ENCODE data around the gene OR2T2. TPM values are rescaled to one million over a fixed set of nuclear protein-coding genes. Genes with fewer than 3 reads are reported as not detected.
"Not testable (repeated sequence)": the region's sequence is repeated elsewhere in the genome, so short reads cannot be mapped to it uniquely, and the experiment has no call there.

Gene OR2T2
- total RNA-seq, 1 donor from 2014 or later, result not detected

DNA sequence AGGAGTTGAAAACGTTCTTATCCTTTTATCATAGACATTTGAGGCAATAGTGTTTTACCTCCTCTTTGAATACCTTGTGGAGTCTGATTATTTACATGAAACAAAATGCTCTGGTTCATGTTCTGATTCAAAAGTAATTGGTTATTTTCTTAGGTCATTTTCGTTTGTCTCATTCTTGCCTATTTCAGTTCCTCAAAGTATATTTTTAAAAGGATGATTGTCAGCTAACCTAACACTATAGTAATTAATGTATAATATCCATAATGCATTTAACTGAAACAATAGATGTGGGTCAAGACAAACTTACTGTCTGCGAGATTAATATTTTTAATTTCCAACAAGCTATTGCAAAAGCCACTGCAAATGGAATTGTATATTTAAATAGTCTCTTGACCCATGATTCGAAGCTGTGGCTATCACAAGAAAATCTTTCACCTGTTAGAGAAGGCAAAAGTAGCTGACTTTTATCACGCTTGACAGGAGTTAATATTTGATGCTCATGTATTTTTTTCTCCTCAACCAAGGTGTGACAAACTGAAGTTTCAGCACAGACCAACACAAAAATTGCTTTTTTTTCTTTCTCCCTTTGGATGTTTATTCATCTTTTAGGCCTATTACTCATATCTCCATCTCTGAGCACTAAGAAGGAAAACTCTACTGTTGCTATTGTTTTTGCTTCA, 5.2 kb downstream of the OR2T2 start:
- not testable (repeated sequence) for DNase-seq

DNA sequence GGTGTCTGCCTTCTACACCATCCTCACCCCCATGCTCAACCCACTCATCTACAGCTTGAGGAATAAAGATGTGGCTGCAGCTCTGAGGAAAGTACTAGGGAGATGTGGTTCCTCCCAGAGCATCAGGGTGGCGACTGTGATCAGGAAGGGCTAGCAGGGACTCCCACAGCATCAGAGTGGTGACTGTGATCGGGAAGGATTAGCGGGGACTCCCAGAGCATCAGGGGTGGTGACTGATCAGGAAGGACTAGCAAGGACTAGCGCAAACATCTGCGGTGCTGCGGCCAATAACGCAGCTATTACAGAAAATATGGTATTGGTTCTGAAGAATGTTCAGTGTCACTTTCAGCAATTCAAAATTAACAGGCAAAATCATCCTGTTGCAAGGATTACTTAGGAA, 8.2 kb downstream of the OR2T2 start:
- not testable (repeated sequence) for DNase-seq

- not testable (repeated sequence) for DNase-seq
Observed at GRCh38 chr1:248455045-248455444, 9.6 kb downstream of the OR2T2 start.

DNA sequence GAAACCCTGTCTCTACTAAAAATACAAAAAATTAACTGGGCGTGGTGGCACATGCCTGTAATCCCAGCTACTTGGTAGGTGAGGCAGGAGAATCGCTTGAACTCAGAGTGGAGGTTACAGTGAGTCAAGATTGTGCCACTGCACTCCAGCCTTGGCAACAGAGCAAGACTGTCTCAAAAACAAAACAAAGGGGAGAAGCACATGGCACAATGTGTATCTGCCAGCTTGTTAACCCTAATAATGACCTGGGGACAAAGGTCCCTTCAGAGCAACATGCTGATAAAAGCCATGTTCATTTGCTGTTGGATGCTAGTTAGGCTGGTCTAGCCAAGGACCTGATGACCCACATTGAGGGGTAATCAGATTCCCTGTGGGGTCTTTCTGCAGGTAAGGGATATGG, 11.2 kb downstream of the OR2T2 start:
- DNase-seq, result not testable (repeated sequence)

GRCh38 chr1:248459117-248459516, 13.7 kb downstream of the OR2T2 start:
- not testable (repeated sequence) for DNase-seq

GRCh38 chr1:248471154-248471553, 25.7 kb downstream of the OR2T2 start:
- no peak for DNase-seq

GRCh38 chr1:248472111-248472510, 26.7 kb downstream of the OR2T2 start:
- DNase-seq, result not testable (repeated sequence)

DNA sequence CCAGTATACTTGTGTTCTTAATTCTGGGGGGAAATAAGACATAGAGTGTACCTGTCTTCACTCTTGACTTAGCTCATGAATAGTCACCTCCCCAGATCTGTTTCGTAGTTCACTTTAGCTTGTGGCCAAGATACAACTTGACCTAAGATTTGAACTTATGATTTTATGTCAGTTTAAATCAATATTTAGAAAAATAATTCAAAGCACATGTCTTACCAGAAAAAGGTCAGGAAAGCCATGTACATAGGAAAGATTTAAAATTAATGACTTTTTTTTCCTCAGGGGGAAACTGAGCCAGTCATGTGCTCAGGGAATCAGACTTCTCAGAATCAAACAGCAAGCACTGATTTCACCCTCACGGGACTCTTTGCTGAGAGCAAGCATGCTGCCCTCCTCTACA, 27.6 kb downstream of the OR2T2 start, which contains the start of gene OR2T3:
TSS of gene OR2T3 (plus strand) at position 301 of the 400 bp plus-strand sequence. CDS start at position 301, 0 bp downstream.
- DNase-seq, result not testable (repeated sequence)

- not testable (repeated sequence) for DNase-seq
Observed at GRCh38 chr1:248475660-248476059, 30.2 kb downstream of the OR2T2 start.

GRCh38 chr1:248481686-248482579, 36.5 kb downstream of the OR2T2 start:
- not testable (repeated sequence) for DNase-seq

DNA sequence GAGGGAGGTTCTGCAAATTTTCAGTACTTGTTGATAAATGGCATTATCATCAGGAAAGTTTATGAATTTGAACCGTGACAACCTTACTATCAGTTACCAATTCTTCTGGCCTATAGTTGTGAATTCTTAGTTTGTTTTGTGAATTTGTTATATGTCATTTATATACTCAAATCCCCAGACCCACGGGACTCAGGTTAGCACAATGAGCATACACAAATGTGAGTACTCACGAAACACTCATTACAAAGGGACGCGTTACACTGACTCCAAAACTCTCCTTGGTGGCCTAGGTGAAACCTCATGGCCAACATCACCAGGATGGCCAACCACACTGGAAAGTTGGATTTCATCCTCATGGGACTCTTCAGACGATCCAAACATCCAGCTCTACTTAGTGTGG, 42.9 kb downstream of the OR2T2 start, which contains the start of gene OR2T5:
TSS of gene OR2T5 (plus strand) at position 301 of the 400 bp plus-strand sequence. CDS start at position 301, 0 bp downstream.
- not testable (repeated sequence) for DNase-seq

- not testable (repeated sequence) for DNase-seq
Observed at GRCh38 chr1:248496661-248497060, 51.2 kb downstream of the OR2T2 start.

DNA sequence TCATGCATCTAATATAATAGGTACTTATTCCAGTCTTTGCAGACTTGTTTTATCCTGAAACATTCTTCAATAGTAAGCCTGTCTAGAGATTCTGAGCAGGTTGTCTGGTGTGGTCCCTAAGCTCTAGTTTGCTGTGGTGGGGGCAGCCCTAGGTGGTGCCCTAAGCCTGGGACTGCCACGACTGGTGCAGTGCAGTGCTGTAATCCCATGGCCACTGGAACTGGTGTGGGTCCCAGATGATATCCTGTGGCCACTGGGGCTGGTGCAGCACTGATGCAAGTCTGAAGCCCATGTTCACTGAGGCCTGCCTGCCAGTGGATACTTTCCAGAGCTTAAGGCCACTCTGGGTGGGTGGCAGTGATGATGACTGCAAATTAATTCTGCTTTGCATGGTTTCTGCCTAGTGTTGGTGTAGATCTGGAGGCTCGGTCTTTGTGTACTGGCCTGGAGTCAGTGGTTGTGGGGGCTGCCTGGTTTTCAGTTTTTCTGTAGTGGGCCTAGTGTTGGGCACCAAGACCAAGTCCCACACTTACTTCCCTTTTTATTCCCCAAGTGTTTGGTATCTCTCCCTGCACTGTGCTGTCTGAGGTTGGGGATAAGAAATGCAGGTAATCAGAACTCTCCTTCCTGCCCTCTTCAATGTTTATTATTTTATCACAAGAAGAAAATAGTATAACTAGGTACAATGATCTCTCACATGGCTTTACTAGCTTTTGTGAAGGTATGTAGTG, 55.0 kb downstream of the OR2T2 start:
- DNase-seq, result not testable (repeated sequence)

Other genes with a start within 250 kb of the OR2T2 start
- not detected in 2 replicates for gene OR2M3, start 248.4 kb upstream of the OR2T2 start, total RNA-seq
- not detected in 2 replicates for gene OR2M4, start 214.2 kb upstream of the OR2T2 start, total RNA-seq
- not detected in 2 replicates for gene OR2T33, start 167.7 kb upstream of the OR2T2 start, total RNA-seq
- not detected in 2 replicates for gene OR2T12, start 142.2 kb upstream of the OR2T2 start, total RNA-seq
- gene OR2M7, start 121.1 kb upstream of the OR2T2 start, total RNA-seq, result not detected in 2 replicates
- not detected in 2 replicates for gene OR14C36, start 96.9 kb upstream of the OR2T2 start, total RNA-seq
- not detected in 2 replicates for gene OR2T4, start 84.0 kb upstream of the OR2T2 start, total RNA-seq
- gene OR2T6, start 69.9 kb upstream of the OR2T2 start, total RNA-seq, result not detected in 2 replicates
- gene OR2T1, start 42.6 kb upstream of the OR2T2 start, total RNA-seq, result not detected in 2 replicates
- not detected in 2 replicates for gene OR2T3, start 27.7 kb downstream of the OR2T2 start, total RNA-seq
- not detected in 2 replicates for gene OR2T5, start 43.0 kb downstream of the OR2T2 start, total RNA-seq
- gene OR2G6, start 62.4 kb downstream of the OR2T2 start, total RNA-seq, result not detected in 2 replicates
- not detected in 2 replicates for gene OR2T29, start 117.1 kb downstream of the OR2T2 start, total RNA-seq
- not detected in 2 replicates for gene OR2T34, start 129.1 kb downstream of the OR2T2 start, total RNA-seq
- not detected in 2 replicates for gene OR2T10, start 152.1 kb downstream of the OR2T2 start, total RNA-seq
- gene OR2T11, start 189.5 kb downstream of the OR2T2 start, total RNA-seq, result not detected in 2 replicates
- gene OR2T35, start 199.6 kb downstream of the OR2T2 start, total RNA-seq, result not detected in 2 replicates
- not detected in 2 replicates for gene OR2T27, start 209.9 kb downstream of the OR2T2 start, total RNA-seq

All from dermis blood vessel endothelial cell (primary cell).